GM21367 (cell line): ENCODE measurements around the gene PLB1.
"Not testable (repeated sequence)": the region's sequence is repeated elsewhere in the genome, so short reads cannot be mapped to it uniquely, and the experiment has no call there.

Source experiments
- ATAC-seq: cut with Tn5 transposase; IDR thresholded peaks from one replicate; pipeline ENCODE4 v1.9.1; 2021; ENCODE audit not compliant: unreplicated experiment

The PLB1 gene

GRCh38 chr2:28662468-28663181 is 166.8 kb downstream of the PLB1 start:
- ATAC-seq: no peak

DNA sequence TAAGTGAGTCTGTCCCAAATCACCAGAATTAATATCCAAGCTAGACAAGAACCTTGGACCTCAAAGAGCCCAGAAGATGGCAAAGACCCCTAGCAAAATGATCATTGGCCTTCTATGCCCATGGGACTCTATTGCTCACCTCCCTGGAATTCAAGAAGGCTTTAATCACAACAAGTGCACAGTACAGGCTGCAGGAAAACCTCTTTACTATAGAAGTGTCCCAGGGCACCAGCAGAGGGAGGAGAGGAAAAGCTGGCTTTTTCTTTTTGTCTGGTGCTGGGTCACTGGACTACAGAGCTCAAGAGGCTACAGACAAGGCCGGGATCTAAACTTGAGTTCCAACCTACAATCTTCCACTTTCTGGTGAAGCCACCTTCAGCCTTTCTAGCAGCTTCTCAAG is 167.5 kb downstream of the PLB1 start:
- no peak for ATAC-seq

- no peak for ATAC-seq
These were observed 168.4 kb downstream of the PLB1 start for GRCh38 chr2:28664120-28664842.

DNA sequence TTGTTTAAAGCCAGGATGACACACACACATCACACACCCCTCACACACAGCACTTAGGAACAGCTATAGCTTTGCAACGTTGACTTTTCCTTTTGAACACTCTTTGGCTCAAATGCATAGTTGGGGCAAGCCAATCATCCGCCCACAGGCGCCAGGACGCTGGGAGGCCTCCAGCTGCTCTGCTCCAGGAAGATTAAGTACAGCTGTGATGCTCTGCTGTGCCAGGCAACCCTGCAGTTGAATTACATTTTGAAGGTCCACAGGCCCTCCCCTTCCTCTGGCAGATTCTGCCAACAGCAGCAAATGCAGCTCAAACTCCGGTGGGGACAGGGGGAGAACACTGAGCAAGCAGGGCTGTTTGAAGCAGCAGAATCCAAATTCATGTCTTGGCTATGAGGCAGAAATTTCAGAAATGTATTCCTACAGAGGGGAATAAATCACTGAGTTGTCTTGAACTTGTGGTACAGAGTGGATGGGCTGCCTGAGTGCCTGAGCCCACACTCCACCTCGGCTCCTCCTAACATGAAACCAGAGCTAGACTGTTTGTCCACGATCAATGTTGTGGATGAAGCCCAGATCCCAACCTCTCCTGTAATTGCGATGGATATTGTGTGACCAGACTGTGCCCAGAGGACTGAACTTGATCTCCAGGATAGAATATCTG is 169.3 kb downstream of the PLB1 start:
- ATAC-seq: no peak

DNA sequence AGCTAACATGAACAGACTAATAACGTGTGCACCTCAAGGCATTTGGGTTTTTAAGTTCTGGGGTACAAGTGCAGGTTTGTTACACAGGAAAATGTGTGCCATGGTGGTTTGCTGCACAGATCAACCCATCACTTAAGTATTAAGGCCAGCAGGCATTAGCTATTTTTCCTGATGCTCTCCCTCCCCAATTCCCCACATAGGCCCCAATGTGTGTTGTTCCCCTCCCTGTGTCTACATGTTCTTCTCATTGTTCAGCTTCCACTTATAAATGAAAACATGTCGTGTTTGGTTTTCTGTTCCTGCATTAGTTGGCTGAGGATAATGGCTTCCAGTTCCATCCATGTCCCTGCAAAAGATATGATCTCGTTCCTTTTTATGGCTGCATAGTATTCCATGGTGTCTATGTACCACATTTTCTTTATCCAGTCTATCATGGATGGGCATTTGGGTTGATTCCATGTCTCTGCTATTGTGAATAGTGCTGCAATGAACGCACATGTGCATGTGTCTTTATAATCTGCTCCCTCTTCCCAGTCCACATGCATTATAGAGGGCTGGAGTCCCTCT is 170.0 kb downstream of the PLB1 start:
- not testable (repeated sequence) for ATAC-seq

- no peak for ATAC-seq
These were observed 170.8 kb downstream of the PLB1 start for GRCh38 chr2:28666496-28667184.

DNA sequence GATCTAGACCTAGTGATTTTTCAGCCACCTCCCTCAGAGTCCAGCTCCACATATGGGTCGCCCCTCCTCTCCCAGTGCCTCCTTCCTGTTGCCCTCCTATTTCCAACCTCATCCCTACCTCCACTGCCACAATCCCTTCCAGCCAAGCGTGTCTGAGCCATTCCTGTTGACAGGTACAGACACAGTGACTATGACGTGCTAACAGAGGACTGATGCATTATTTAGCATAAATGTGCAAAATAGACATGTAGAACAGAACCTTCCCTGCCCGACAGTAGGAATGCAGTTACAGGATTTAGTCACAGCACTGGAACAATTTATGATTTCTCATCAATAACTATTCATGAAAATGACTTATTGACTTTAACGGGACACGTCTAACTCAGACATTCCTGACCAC is 171.4 kb downstream of the PLB1 start:
- ATAC-seq: no peak

DNA sequence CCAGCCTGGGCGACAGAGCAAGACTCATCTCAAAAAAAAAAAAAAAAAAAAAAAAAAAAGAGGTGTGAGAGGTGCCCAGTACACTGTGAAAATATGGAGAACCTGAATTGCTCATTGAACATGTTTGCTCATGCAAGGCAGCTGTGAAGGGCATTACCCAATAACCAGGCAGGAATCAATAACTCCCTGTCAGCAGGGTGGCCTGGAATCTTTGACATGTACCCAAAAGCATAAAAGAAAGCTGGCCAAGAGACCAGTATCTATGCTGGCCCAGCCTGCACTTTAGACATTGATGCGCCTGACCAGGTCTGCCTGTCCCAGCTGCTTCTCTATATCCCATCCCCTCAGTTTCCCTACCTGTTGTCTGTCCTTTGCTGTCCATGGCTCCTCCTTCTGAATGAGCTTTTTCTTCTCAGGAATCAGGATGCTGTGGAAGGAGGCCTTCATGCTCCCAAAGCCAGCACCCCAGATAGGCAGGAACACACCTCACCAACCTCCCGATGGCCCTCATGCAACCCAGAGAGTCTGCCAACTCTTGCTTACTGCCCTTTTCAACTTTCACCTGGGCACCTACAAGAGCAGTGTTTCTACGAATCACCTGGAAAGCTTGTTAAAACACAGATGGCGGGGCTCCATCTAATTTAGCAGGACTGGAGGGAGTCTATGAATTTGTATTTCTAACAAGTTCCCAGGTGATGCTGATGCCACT is 172.4 kb downstream of the PLB1 start:
- no peak for ATAC-seq

DNA sequence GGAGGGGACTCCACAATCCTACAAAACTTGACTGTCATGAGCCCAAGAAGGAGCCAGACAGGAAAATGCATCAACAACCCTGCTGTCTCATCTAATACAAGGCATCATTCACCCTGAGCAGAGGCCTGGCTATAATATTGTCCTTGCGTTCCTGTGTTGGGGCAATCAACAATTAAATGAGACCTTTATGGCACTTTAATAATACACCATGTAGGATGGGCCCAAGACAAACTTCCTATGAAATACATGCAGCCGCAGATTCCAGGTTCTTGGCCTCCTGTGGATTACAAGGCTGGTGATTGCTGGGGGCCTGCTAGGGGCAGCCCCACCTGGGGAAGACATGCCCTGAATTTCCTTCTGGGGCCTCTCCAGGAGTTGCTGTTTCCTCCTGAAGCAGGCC is 173.0 kb downstream of the PLB1 start:
- no peak for ATAC-seq

GRCh38 chr2:28670856-28671255 is 175.0 kb downstream of the PLB1 start:
- ATAC-seq: no peak

- ATAC-seq: no peak
These were observed 177.5 kb downstream of the PLB1 start for GRCh38 chr2:28673338-28673737.

- no peak for ATAC-seq
These were observed 178.3 kb downstream of the PLB1 start for GRCh38 chr2:28674062-28674712.

DNA sequence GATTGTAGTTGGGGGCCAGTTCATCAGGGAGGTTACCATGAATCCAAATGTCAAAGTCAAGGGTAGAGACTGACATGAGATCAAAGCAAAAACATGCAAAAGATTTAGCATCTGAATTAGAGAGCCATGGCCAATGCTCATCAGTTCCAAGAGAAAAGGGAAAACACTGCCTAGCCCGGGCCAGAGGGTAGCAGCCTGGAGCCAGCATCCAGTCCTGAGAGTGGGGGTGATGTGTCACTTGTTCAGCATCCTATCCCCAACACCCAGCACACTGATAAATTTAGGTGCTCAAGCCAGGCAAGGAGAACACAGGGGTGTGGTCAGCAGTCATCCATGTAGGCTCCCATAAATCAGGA is 178.8 kb downstream of the PLB1 start:
- ATAC-seq: no peak

GRCh38 chr2:28676152-28676835 is 180.4 kb downstream of the PLB1 start:
- ATAC-seq: no peak

GRCh38 chr2:28678175-28678855 is 182.5 kb downstream of the PLB1 start:
- ATAC-seq: no peak

- no peak for ATAC-seq
These were observed 183.1 kb downstream of the PLB1 start for GRCh38 chr2:28678944-28679343.

- ATAC-seq: no peak
These were observed 184.8 kb downstream of the PLB1 start for GRCh38 chr2:28680657-28681056.

GRCh38 chr2:28681158-28681571 is 185.3 kb downstream of the PLB1 start:
- peak; percentile 87 for ATAC-seq

DNA sequence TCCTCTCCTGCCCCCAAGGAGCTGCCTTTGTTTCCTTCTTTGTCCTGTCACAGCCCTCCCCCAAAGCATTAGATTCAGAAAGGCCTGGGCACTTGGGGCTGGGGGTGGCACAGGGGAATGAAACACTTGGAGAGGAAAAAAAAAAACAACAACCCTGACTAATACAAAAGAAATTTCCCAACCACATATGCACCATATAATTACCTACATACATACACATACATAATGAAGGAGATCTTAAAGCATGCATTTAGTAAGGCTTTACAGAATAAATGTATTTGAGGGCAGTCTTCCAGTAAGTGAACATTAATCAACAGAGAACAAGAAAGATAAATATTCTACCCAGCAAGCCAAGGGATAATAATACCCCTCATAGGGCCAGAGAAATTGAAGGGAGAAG is 185.7 kb downstream of the PLB1 start:
- ATAC-seq: no peak
